Loucy (cell line): Measurements from ENCODE around the gene GORAB.

Experiments used
- H2AFZ ChIP-seq: fragments of 200-600 bp; sonication (generic); 2 replicates; pipeline ENCODE4 v1.6.0; 2016; ENCODE audit warnings: antibody characterized with exemption, mild to moderate bottlenecking, low read length, moderate library complexity
- H3F3A ChIP-seq: fragments of 200-600 bp; 2 replicates; pipeline ENCODE4 v1.6.0; 2016; ENCODE audit warnings: antibody characterized with exemption, low read depth, mild to moderate bottlenecking
- H3K27me3 ChIP-seq: fragments of 200-600 bp; sonication (generic); 2 replicates; pipeline ENCODE4 v1.6.1; 2014; ENCODE audit warnings: low read length, mild to moderate bottlenecking; ENCODE audit not compliant: insufficient read depth, poor library complexity, severe bottlenecking
- H3K36me3 ChIP-seq: fragments of 200-600 bp; sonication (generic); 2 replicates; pipeline ENCODE4 v1.6.1; 2016; ENCODE audit warnings: low read length; ENCODE audit not compliant: insufficient read depth
- H3K4me1 ChIP-seq: fragments of 200-600 bp; sonication (generic); 2 replicates; pipeline ENCODE4 v1.5.1; 2014; ENCODE audit warnings: low read length, mild to moderate bottlenecking; ENCODE audit not compliant: insufficient read depth, poor library complexity, severe bottlenecking
- H3K4me2 ChIP-seq: fragments of 200-600 bp; sonication (generic); 2 replicates; pipeline ENCODE4 v1.6.0; 2014; ENCODE audit warnings: antibody characterized with exemption, low read length, low read depth, mild to moderate bottlenecking; ENCODE audit not compliant: poor library complexity, severe bottlenecking
- H3K4me3 ChIP-seq: fragments of 200-600 bp; sonication (generic); 2 replicates; pipeline ENCODE4 v1.5.1; 2014; ENCODE audit warnings: low read length, mild to moderate bottlenecking, mixed read lengths; ENCODE audit not compliant: poor library complexity, severe bottlenecking
- H3K79me2 ChIP-seq: fragments of 200-600 bp; sonication (generic); 2 replicates; pipeline ENCODE4 v1.6.1; 2014; ENCODE audit warnings: low read length; ENCODE audit not compliant: insufficient read depth
- H3K9ac ChIP-seq: fragments of 200-600 bp; sonication (generic); 2 replicates; pipeline ENCODE4 v1.6.0; 2014; ENCODE audit warnings: mild to moderate bottlenecking, low read depth, low read length, moderate library complexity; ENCODE audit not compliant: poor library complexity, severe bottlenecking
- H3K9me2 ChIP-seq: fragments of 200-600 bp; sonication (generic); replicated peaks from 2 replicates; pipeline ENCODE4 v1.6.1; 2016; ENCODE audit warnings: low read depth, low read length, mixed read lengths
- H3K9me3 ChIP-seq: fragments of 200-600 bp; sonication (generic); 2 replicates; pipeline ENCODE4 v1.6.1; 2014; ENCODE audit warnings: mild to moderate bottlenecking, antibody characterized with exemption, low read length, low read depth; ENCODE audit not compliant: insufficient read depth
- H4K20me1 ChIP-seq: fragments of 200-600 bp; sonication (generic); 2 replicates; pipeline ENCODE4 v1.6.0; 2014; ENCODE audit warnings: antibody characterized with exemption, low read length, mild to moderate bottlenecking; ENCODE audit not compliant: insufficient read depth, poor library complexity, severe bottlenecking
- EZH2phosphoT487 ChIP-seq: fragments of 200-600 bp; IDR thresholded peaks from 2 replicates; pipeline ENCODE4 v1.6.1; 2018; ENCODE audit warnings: antibody characterized with exemption, mild to moderate bottlenecking, moderate library complexity, borderline replicate concordance
- TF ChIP-seq, protein P1 (sequence below): fragments of 200-600 bp; sonication (generic); conservative IDR thresholded peaks from 2 replicates; pipeline ENCODE4 v1.5.1; 2014; ENCODE audit warnings: mild to moderate bottlenecking, antibody characterized with exemption, low read length

The GORAB gene

GRCh38 chr1:170578359-170578758 lies 46.4 kb downstream of the GORAB start:
- H3K4me1 ChIP-seq = peaks cover 13% of the 10 kb centered on the region
- no peaks in the 10 kb centered on the region for H3K9me3 ChIP-seq
- H2AFZ ChIP-seq = peak overlapping the region; percentile 43
- H4K20me1 ChIP-seq = no peaks in the 10 kb centered on the region
- peak overlapping the region; percentile 24 for H3K4me2 ChIP-seq
- no peaks in the 10 kb centered on the region for H3K36me3 ChIP-seq
- H3K79me2 ChIP-seq = no peaks in the 10 kb centered on the region
- H3F3A ChIP-seq = no peaks in the 10 kb centered on the region
- no peak for TF ChIP-seq EZH2phosphoT487
- TF ChIP-seq, protein P1, sequence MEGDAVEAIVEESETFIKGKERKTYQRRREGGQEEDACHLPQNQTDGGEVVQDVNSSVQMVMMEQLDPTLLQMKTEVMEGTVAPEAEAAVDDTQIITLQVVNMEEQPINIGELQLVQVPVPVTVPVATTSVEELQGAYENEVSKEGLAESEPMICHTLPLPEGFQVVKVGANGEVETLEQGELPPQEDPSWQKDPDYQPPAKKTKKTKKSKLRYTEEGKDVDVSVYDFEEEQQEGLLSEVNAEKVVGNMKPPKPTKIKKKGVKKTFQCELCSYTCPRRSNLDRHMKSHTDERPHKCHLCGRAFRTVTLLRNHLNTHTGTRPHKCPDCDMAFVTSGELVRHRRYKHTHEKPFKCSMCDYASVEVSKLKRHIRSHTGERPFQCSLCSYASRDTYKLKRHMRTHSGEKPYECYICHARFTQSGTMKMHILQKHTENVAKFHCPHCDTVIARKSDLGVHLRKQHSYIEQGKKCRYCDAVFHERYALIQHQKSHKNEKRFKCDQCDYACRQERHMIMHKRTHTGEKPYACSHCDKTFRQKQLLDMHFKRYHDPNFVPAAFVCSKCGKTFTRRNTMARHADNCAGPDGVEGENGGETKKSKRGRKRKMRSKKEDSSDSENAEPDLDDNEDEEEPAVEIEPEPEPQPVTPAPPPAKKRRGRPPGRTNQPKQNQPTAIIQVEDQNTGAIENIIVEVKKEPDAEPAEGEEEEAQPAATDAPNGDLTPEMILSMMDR = no peak
- no peak overlapping the region for H3K9ac ChIP-seq
- no peaks in the 10 kb centered on the region for H3K9me2 ChIP-seq
- H3K4me3 ChIP-seq = no peak overlapping the region
- no peaks in the 10 kb centered on the region for H3K27me3 ChIP-seq

DNA sequence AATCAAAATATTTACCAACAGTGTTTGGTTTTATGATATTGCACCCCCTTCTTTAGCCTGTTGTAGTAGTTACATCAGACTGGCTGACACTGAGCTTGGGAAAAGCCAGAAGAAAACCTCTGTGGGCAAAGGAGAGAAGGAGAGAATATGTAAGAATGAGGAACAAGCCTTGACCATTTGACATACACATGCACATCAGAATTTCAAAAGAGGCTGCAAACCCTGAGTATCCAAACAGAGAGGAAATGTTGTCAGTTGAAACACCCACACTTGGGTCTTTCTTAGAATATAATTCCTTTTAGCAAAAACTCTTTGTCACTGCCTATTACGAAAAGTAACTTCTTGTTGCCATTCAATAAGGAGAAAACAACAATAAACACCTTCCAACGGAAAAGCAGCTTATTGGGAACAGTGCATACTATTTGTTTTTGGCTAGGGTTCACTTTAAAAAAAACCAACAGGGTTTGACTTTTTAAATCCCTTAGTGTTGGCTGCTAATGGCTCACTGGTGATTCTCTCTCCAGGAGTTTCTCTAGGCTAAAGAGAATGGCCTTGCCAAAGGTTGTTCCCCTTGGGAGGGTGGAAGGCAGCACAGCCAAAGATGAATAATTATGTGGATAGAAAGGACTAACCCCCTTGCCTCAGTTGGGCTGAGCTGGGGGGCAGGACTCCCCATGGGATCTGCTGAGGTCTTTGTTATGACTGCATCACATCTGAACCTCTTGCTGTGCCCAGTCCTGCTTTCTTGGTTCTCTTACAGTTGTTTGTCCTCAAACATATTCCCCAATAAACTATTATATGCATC lies 48.9 kb downstream of the GORAB start:
- TF ChIP-seq, protein P1 = no peak
- no peaks in the 10 kb centered on the region for H3K79me2 ChIP-seq
- no peaks in the 10 kb centered on the region for H3K27me3 ChIP-seq
- no peaks in the 10 kb centered on the region for H3F3A ChIP-seq
- H3K36me3 ChIP-seq = no peaks in the 10 kb centered on the region
- peaks cover 13% of the 10 kb centered on the region for H3K4me1 ChIP-seq
- no peaks in the 10 kb centered on the region for H3K9me3 ChIP-seq
- no peak overlapping the region for H3K9ac ChIP-seq
- no peaks in the 10 kb centered on the region for H4K20me1 ChIP-seq
- H2AFZ ChIP-seq = no peak overlapping the region
- H3K4me2 ChIP-seq = no peak overlapping the region
- no peaks in the 10 kb centered on the region for H3K9me2 ChIP-seq
- H3K4me3 ChIP-seq = no peak overlapping the region

- TF ChIP-seq EZH2phosphoT487 = no peak
- TF ChIP-seq, protein P1 = no peak
- no peaks in the 10 kb centered on the region for H4K20me1 ChIP-seq
- no peaks in the 10 kb centered on the region for H3F3A ChIP-seq
- H3K4me3 ChIP-seq = no peak overlapping the region
- no peak overlapping the region for H3K4me2 ChIP-seq
- H3K9me2 ChIP-seq = no peaks in the 10 kb centered on the region
- H2AFZ ChIP-seq = no peak overlapping the region; the same call in 1 of the 2 replicates
- H3K9ac ChIP-seq = no peak overlapping the region
- H3K79me2 ChIP-seq = no peaks in the 10 kb centered on the region
- H3K36me3 ChIP-seq = no peaks in the 10 kb centered on the region
- H3K4me1 ChIP-seq = peaks cover 25% of the 10 kb centered on the region
- no peaks in the 10 kb centered on the region for H3K9me3 ChIP-seq
- no peaks in the 10 kb centered on the region for H3K27me3 ChIP-seq
Measured at GRCh38 chr1:170583186-170583585, 51.2 kb downstream of the GORAB start.
